K562 (cell line): ENCODE results near the gene RNF4. TPM values are rescaled to one million over a fixed set of nuclear protein-coding genes. Genes with fewer than 3 reads are reported as not detected.

Source experiments
- CCAR2 ChIP-seq: fragments of 200-400 bp; formaldehyde crosslinking; IDR thresholded peaks from 2 replicates; pipeline ENCODE4 v1.6.1; 2017; ENCODE audit warnings: mild to moderate bottlenecking, low read depth, low read length
- CXXC5 ChIP-seq: fragments of 250-450 bp; sonication (Bioruptor Pico); IDR thresholded peaks from 2 replicates; pipeline ENCODE4 v1.8.0; 2022; ENCODE audit warnings: inconsistent platforms, mild to moderate bottlenecking, moderate library complexity
- E2F8 ChIP-seq: fragments of 450-650 bp; IDR thresholded peaks from 2 replicates; pipeline ENCODE4 v1.7.1; 2018; ENCODE audit warnings: mild to moderate bottlenecking, low read depth; ENCODE audit not compliant: partially characterized antibody
- SRSF9 ChIP-seq: fragments of 200-400 bp; formaldehyde crosslinking; IDR thresholded peaks from 2 replicates; pipeline ENCODE4 v1.6.1; 2017; ENCODE audit warnings: low read depth, low read length, borderline replicate concordance
- ZNF232 ChIP-seq: sonication (generic); formaldehyde crosslinking; IDR thresholded peaks from 2 replicates; pipeline ENCODE4 v1.8.0; 2022; ENCODE audit warnings: mild to moderate bottlenecking, missing genetic modification reagents
- polyA plus RNA-seq, 8 experiments: library from polyadenylated mRNA; depleted of rRNA in 4 of 8; stranded (reverse) in 5 of 8; unstranded in 3 of 8; fragments of >200 nt; fragmentation: Nextera tagmentation in 2 of 8; fragmentation: Illumina TruSeq in 1 of 8; extraction: Ambion mirVana in 2 of 8; extraction: Trizol in 1 of 8; gene quantifications; 2 replicates each; pipeline versions ENCODE4 v1.2.1 to v1.2.3, GENCODE V29; 2011 to 2014; ENCODE audit warnings: inconsistent platforms in 1 of 8, missing spikeins in 1 of 8
- total RNA-seq, 7 experiments: library from RNA; depleted of rRNA in 6 of 7; stranded (reverse); fragments of >200 nt in 6 of 7; fragmentation: Illumina TruSeq in 2 of 7; extraction: Trizol in 2 of 7; gene quantifications; 2 replicates each; pipeline versions ENCODE4 v1.2.1 to v1.2.3, GENCODE V29; 2011 to 2021; ENCODE audit warnings: low replicate concordance in 1 of 7
- TF ChIP-seq, protein P1 (sequence below): fragments of 250-450 bp; sonication (Bioruptor Pico); IDR thresholded peaks from 2 replicates; pipeline ENCODE4 v1.5.0; 2020; ENCODE audit warnings: mild to moderate bottlenecking, borderline replicate concordance
- TF ChIP-seq, protein P2 (sequence below): IDR thresholded peaks from 2 replicates; pipeline ENCODE4 v1.6.1; 2011; ENCODE audit not compliant: insufficient read length; ENCODE audit errors: extremely low read depth

The RNF4 gene
- total and polyA plus RNA-seq, 9 of the 15 experiments (the other 6 are each of a cell fraction or from before 2014, with no cell fraction given): 19.2 to 59.3 (median 44.8) TPM

GRCh38 chr4:2461246-2461960, 7.5 kb upstream of the RNF4 start (continued):
- TF ChIP-seq, protein P1, sequence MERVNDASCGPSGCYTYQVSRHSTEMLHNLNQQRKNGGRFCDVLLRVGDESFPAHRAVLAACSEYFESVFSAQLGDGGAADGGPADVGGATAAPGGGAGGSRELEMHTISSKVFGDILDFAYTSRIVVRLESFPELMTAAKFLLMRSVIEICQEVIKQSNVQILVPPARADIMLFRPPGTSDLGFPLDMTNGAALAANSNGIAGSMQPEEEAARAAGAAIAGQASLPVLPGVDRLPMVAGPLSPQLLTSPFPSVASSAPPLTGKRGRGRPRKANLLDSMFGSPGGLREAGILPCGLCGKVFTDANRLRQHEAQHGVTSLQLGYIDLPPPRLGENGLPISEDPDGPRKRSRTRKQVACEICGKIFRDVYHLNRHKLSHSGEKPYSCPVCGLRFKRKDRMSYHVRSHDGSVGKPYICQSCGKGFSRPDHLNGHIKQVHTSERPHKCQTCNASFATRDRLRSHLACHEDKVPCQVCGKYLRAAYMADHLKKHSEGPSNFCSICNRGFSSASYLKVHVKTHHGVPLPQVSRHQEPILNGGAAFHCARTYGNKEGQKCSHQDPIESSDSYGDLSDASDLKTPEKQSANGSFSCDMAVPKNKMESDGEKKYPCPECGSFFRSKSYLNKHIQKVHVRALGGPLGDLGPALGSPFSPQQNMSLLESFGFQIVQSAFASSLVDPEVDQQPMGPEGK (CRISPR knock-in tag): no peak
- TF ChIP-seq ZNF232: no peak
- TF ChIP-seq, protein P2, sequence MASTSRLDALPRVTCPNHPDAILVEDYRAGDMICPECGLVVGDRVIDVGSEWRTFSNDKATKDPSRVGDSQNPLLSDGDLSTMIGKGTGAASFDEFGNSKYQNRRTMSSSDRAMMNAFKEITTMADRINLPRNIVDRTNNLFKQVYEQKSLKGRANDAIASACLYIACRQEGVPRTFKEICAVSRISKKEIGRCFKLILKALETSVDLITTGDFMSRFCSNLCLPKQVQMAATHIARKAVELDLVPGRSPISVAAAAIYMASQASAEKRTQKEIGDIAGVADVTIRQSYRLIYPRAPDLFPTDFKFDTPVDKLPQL: no peak
- TF ChIP-seq CCAR2: no peak
- no peak for TF ChIP-seq SRSF9
- no peak for TF ChIP-seq CXXC5 (CRISPR knock-in tag)
- no peak for TF ChIP-seq E2F8
